Activated naive CD4-positive, alpha-beta T cell treated with anti-CD3 and anti-CD28 coated beads, Interleukin-2, amount 50 U/mL, for 24 hours (primary cell): ENCODE measurements around the gene FAM219A.

Experiments
- H3K27ac Mint-ChIP-seq: one replicate; pipeline ENCODE4 v1.8.0; 2021; ENCODE audit warnings: mild to moderate bottlenecking, mixed read lengths
- H3K27me3 Mint-ChIP-seq: one replicate; pipeline ENCODE4 v1.8.0; 2021; ENCODE audit warnings: mixed read lengths
- H3K36me3 Mint-ChIP-seq: one replicate; pipeline ENCODE4 v1.8.0; 2021; ENCODE audit warnings: mixed read lengths
- H3K4me1 Mint-ChIP-seq: one replicate; pipeline ENCODE4 v1.8.0; 2021; ENCODE audit warnings: mixed read lengths
- H3K4me3 Mint-ChIP-seq: one replicate; pipeline ENCODE4 v1.8.0; 2021; ENCODE audit warnings: mild to moderate bottlenecking, mixed read lengths
- H3K9me3 Mint-ChIP-seq: one replicate; pipeline ENCODE4 v1.8.0; 2021; ENCODE audit warnings: mixed read lengths

The FAM219A gene

GRCh38 chr9:34403554-34404380 is 54.6 kb downstream of the FAM219A start:
- H3K27me3 Mint-ChIP-seq = no peaks in the 10 kb centered on the region
- H3K36me3 Mint-ChIP-seq = peaks cover 8% of the 10 kb centered on the region
- no peaks in the 10 kb centered on the region for H3K9me3 Mint-ChIP-seq
- H3K27ac Mint-ChIP-seq = no peak overlapping the region
- no peak overlapping the region for H3K4me3 Mint-ChIP-seq
- H3K4me1 Mint-ChIP-seq = no peaks in the 10 kb centered on the region

- H3K9me3 Mint-ChIP-seq = no peaks in the 10 kb centered on the region
- H3K4me1 Mint-ChIP-seq = no peaks in the 10 kb centered on the region
- no peak overlapping the region for H3K4me3 Mint-ChIP-seq
- peaks cover 8% of the 10 kb centered on the region for H3K36me3 Mint-ChIP-seq
- no peaks in the 10 kb centered on the region for H3K27me3 Mint-ChIP-seq
- H3K27ac Mint-ChIP-seq = no peak overlapping the region
Observed at GRCh38 chr9:34400686-34401602, 57.4 kb downstream of the FAM219A start.

- no peak overlapping the region for H3K27ac Mint-ChIP-seq
- no peak overlapping the region for H3K4me3 Mint-ChIP-seq
- no peaks in the 10 kb centered on the region for H3K4me1 Mint-ChIP-seq
- H3K36me3 Mint-ChIP-seq = peaks cover 8% of the 10 kb centered on the region
- H3K9me3 Mint-ChIP-seq = no peaks in the 10 kb centered on the region
- H3K27me3 Mint-ChIP-seq = no peaks in the 10 kb centered on the region
Observed at GRCh38 chr9:34400275-34400674, 58.1 kb downstream of the FAM219A start.

GRCh38 chr9:34399729-34400128 is 58.6 kb downstream of the FAM219A start:
- H3K4me3 Mint-ChIP-seq = no peak overlapping the region
- H3K4me1 Mint-ChIP-seq = no peaks in the 10 kb centered on the region
- no peak overlapping the region for H3K27ac Mint-ChIP-seq
- H3K27me3 Mint-ChIP-seq = no peaks in the 10 kb centered on the region
- H3K9me3 Mint-ChIP-seq = no peaks in the 10 kb centered on the region
- H3K36me3 Mint-ChIP-seq = peaks cover 8% of the 10 kb centered on the region

GRCh38 chr9:34398875-34399274 is 59.5 kb downstream of the FAM219A start:
- H3K36me3 Mint-ChIP-seq = peaks cover 7% of the 10 kb centered on the region
- no peaks in the 10 kb centered on the region for H3K9me3 Mint-ChIP-seq
- H3K27ac Mint-ChIP-seq = no peak overlapping the region
- no peaks in the 10 kb centered on the region for H3K27me3 Mint-ChIP-seq
- H3K4me1 Mint-ChIP-seq = no peaks in the 10 kb centered on the region
- no peak overlapping the region for H3K4me3 Mint-ChIP-seq

GRCh38 chr9:34396276-34397214 is 61.8 kb downstream of the FAM219A start:
- Mint-ChIP-seq H3K4me1 (no peaks in the 10 kb centered on the region), H3K27me3 (no peaks in the 10 kb centered on the region), H3K9me3 (no peaks in the 10 kb centered on the region), H3K36me3 (peaks cover 5% of the 10 kb centered on the region), H3K27ac (no peak overlapping the region), H3K4me3 (no peak overlapping the region)

GRCh38 chr9:34392511-34392910 is 65.9 kb downstream of the FAM219A start:
- H3K27ac Mint-ChIP-seq = no peak overlapping the region
- no peaks in the 10 kb centered on the region for H3K9me3 Mint-ChIP-seq
- H3K36me3 Mint-ChIP-seq = peaks cover 2% of the 10 kb centered on the region
- no peak overlapping the region for H3K4me3 Mint-ChIP-seq
- no peaks in the 10 kb centered on the region for H3K27me3 Mint-ChIP-seq
- no peaks in the 10 kb centered on the region for H3K4me1 Mint-ChIP-seq

- Mint-ChIP-seq H3K4me3 (no peak overlapping the region), H3K27ac (no peak overlapping the region), H3K36me3 (peaks cover 2% of the 10 kb centered on the region), H3K9me3 (no peaks in the 10 kb centered on the region), H3K4me1 (no peaks in the 10 kb centered on the region), H3K27me3 (no peaks in the 10 kb centered on the region)
Observed at GRCh38 chr9:34387239-34387638, 71.1 kb downstream of the FAM219A start.

- H3K4me3 Mint-ChIP-seq = no peak overlapping the region
- H3K27ac Mint-ChIP-seq = no peak overlapping the region
- no peaks in the 10 kb centered on the region for H3K27me3 Mint-ChIP-seq
- no peaks in the 10 kb centered on the region for H3K9me3 Mint-ChIP-seq
- H3K4me1 Mint-ChIP-seq = no peaks in the 10 kb centered on the region
- peaks cover 2% of the 10 kb centered on the region for H3K36me3 Mint-ChIP-seq
Observed at GRCh38 chr9:34386656-34387055, 71.7 kb downstream of the FAM219A start.

GRCh38 chr9:34385561-34386230 is 72.7 kb downstream of the FAM219A start:
- H3K27me3 Mint-ChIP-seq = no peaks in the 10 kb centered on the region
- peaks cover 6% of the 10 kb centered on the region for H3K4me1 Mint-ChIP-seq
- no peak overlapping the region for H3K4me3 Mint-ChIP-seq
- peaks cover 2% of the 10 kb centered on the region for H3K36me3 Mint-ChIP-seq
- no peak overlapping the region for H3K27ac Mint-ChIP-seq
- H3K9me3 Mint-ChIP-seq = no peaks in the 10 kb centered on the region

- Mint-ChIP-seq H3K4me3 (no peak overlapping the region), H3K27ac (no peak overlapping the region), H3K4me1 (peaks cover 17% of the 10 kb centered on the region), H3K27me3 (no peaks in the 10 kb centered on the region), H3K9me3 (no peaks in the 10 kb centered on the region), H3K36me3 (peaks cover 2% of the 10 kb centered on the region)
Observed at GRCh38 chr9:34384368-34385165, 73.8 kb downstream of the FAM219A start.

GRCh38 chr9:34383904-34384303 is 74.5 kb downstream of the FAM219A start:
- Mint-ChIP-seq H3K27ac (no peak overlapping the region), H3K27me3 (no peaks in the 10 kb centered on the region), H3K4me1 (peaks cover 23% of the 10 kb centered on the region), H3K4me3 (no peak overlapping the region), H3K36me3 (peaks cover 2% of the 10 kb centered on the region), H3K9me3 (no peaks in the 10 kb centered on the region)

- peaks cover 30% of the 10 kb centered on the region for H3K4me1 Mint-ChIP-seq
- H3K36me3 Mint-ChIP-seq = no peaks in the 10 kb centered on the region
- peak overlapping the region; percentile 66 for H3K27ac Mint-ChIP-seq
- H3K27me3 Mint-ChIP-seq = no peaks in the 10 kb centered on the region
- no peaks in the 10 kb centered on the region for H3K9me3 Mint-ChIP-seq
- no peak overlapping the region for H3K4me3 Mint-ChIP-seq
Observed at GRCh38 chr9:34382879-34383278, 75.5 kb downstream of the FAM219A start.

GRCh38 chr9:34382054-34382453 is 76.3 kb downstream of the FAM219A start:
- Mint-ChIP-seq H3K4me3 (peak overlapping the region; percentile 89), H3K36me3 (no peaks in the 10 kb centered on the region), H3K27me3 (no peaks in the 10 kb centered on the region), H3K4me1 (peaks cover 32% of the 10 kb centered on the region), H3K27ac (no peak overlapping the region), H3K9me3 (no peaks in the 10 kb centered on the region)
